Heart left ventricle (tissue), 13 donors: ENCODE results near the gene TNS3.

Source experiments
- POLR2A ChIP-seq, 2 donors: fragments of 450-650 bp; IDR thresholded peaks; one replicate each; pipeline ENCODE4 v1.6.1; 2017; ENCODE audit warnings: antibody characterized with exemption in 2 of 2, mild to moderate bottlenecking in 2 of 2, moderate library complexity in 2 of 2
- TF ChIP-seq, protein P1 (sequence below), 12 donors: fragments of 200-600 bp; sonication (generic) in 4 of 12; IDR thresholded peaks; one replicate each; pipeline versions ENCODE4 v1.5.0 to v1.8.0; 2018 to 2022; ENCODE audit warnings: antibody characterized with exemption in 12 of 12, mild to moderate bottlenecking in 5 of 12
- donor health status: ischemic (EF 13 %, LVEDD 7.1; RV severe dilation, severe dysfunction).
- donor health status: DM: no; HTN: yes; CAD: no.
- donor health status: DM: no; HTN: no; CAD: no.
- donor health status: ischemic (EF 25% LVEDD 6.9; RV normal size, moderate dysfunction).
- donor health status: ischemic (EF 25% LVEDD 5.7; RV mildly dilated, moderate dysfunction).
- donor health status: ischemic (EF 35%, LVEDD 5.7; RV mildly dilated, moderate dysfunction).
- donor health status: nonischemic (EF 11% LVEDD 7.7; RV severe dilation, severe dysfunction).
- donor health status: DM: yes; HTN: yes; CAD: no.
- donor health status: PGD.
- donor health status: ischemic (EF 29% LVEDD 5.4; RV normal size, mild dysfunction).
- donor health status: nonischemic (EF 23%, LVEDD 6.1; RV moderate dilation, normal function).

- TF ChIP-seq, protein P1, sequence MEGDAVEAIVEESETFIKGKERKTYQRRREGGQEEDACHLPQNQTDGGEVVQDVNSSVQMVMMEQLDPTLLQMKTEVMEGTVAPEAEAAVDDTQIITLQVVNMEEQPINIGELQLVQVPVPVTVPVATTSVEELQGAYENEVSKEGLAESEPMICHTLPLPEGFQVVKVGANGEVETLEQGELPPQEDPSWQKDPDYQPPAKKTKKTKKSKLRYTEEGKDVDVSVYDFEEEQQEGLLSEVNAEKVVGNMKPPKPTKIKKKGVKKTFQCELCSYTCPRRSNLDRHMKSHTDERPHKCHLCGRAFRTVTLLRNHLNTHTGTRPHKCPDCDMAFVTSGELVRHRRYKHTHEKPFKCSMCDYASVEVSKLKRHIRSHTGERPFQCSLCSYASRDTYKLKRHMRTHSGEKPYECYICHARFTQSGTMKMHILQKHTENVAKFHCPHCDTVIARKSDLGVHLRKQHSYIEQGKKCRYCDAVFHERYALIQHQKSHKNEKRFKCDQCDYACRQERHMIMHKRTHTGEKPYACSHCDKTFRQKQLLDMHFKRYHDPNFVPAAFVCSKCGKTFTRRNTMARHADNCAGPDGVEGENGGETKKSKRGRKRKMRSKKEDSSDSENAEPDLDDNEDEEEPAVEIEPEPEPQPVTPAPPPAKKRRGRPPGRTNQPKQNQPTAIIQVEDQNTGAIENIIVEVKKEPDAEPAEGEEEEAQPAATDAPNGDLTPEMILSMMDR (IDR thresholded peaks at IDR 0.05), result no peak
- no peak for TF ChIP-seq POLR2A (IDR thresholded peaks at IDR 0.05)
These were observed 40.7 kb upstream of the TNS3 start for GRCh38 chr7:47622586-47622945.
